Adrenal gland (tissue), 5 donors: ENCODE results near the gene TCERG1L.

ENCODE experiments used
- POLR2A ChIP-seq, 2 donors: fragments of 450-650 bp; IDR thresholded peaks; one replicate each; pipeline ENCODE4 v1.6.1; 2017; ENCODE audit warnings: antibody characterized with exemption in 2 of 2, mild to moderate bottlenecking in 2 of 2, moderate library complexity in 1 of 2
- TF ChIP-seq, protein P1 (sequence below), 6 experiments: fragments of 450-650 bp in 4 of 6; fragments of 200-600 bp in 2 of 6; sonication (generic) in 1 of 6; IDR thresholded peaks; 1 replicate in 5 of 6; 2 replicates in 1 of 6; pipeline versions ENCODE4 v1.5.1 to v1.8.0; 2016 to 2021; ENCODE audit warnings: antibody characterized with exemption in 6 of 6, mild to moderate bottlenecking in 2 of 6, moderate library complexity in 1 of 6
- donor health status: DM: no; HTN: no; CAD: no.

DNA sequence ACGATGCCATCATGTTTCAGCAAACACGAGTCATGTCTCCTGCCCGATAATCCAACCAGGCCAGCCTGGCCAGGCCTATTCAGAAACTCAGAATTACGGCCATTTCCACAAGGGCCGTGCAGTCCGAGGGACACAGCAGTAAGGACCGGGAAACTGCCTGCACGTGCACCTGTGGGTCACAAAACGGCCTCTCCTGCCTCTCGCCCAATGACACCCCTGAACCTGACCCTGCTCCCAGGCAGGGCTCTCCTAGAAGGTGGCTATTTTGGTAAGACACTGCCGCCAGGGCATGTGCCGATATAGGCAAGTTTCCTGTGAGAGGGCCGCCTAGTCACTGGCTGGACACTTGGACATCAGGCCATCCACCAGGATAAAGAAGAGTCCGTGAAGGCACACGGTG, 196.7 kb downstream of the TCERG1L start:
- TF ChIP-seq, protein P1, sequence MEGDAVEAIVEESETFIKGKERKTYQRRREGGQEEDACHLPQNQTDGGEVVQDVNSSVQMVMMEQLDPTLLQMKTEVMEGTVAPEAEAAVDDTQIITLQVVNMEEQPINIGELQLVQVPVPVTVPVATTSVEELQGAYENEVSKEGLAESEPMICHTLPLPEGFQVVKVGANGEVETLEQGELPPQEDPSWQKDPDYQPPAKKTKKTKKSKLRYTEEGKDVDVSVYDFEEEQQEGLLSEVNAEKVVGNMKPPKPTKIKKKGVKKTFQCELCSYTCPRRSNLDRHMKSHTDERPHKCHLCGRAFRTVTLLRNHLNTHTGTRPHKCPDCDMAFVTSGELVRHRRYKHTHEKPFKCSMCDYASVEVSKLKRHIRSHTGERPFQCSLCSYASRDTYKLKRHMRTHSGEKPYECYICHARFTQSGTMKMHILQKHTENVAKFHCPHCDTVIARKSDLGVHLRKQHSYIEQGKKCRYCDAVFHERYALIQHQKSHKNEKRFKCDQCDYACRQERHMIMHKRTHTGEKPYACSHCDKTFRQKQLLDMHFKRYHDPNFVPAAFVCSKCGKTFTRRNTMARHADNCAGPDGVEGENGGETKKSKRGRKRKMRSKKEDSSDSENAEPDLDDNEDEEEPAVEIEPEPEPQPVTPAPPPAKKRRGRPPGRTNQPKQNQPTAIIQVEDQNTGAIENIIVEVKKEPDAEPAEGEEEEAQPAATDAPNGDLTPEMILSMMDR (IDR thresholded peaks at IDR 0.05): no peak
- no peak for TF ChIP-seq POLR2A (IDR thresholded peaks at IDR 0.05)
